Fibroblast of lung (primary cell): ENCODE results near the gene HDAC4.

Experiments
- EZH2 ChIP-seq: IDR thresholded peaks from 2 replicates; pipeline ENCODE4 v1.5.1; 2012; ENCODE audit warnings: low read length, control low read depth, mild to moderate bottlenecking; ENCODE audit errors: missing control alignments
- TF ChIP-seq, protein P1 (sequence below), 2 donors: IDR thresholded peaks in 1 of 2; conservative IDR thresholded peaks in 1 of 2; 1 replicate in 1 of 2; 2 replicates in 1 of 2; pipeline ENCODE4 v1.5.1; 2011 to 2012; ENCODE audit warnings: low read length in 2 of 2, control low read depth in 1 of 2, inconsistent platforms in 1 of 2, low read depth in 1 of 2, mild to moderate bottlenecking in 1 of 2

DNA sequence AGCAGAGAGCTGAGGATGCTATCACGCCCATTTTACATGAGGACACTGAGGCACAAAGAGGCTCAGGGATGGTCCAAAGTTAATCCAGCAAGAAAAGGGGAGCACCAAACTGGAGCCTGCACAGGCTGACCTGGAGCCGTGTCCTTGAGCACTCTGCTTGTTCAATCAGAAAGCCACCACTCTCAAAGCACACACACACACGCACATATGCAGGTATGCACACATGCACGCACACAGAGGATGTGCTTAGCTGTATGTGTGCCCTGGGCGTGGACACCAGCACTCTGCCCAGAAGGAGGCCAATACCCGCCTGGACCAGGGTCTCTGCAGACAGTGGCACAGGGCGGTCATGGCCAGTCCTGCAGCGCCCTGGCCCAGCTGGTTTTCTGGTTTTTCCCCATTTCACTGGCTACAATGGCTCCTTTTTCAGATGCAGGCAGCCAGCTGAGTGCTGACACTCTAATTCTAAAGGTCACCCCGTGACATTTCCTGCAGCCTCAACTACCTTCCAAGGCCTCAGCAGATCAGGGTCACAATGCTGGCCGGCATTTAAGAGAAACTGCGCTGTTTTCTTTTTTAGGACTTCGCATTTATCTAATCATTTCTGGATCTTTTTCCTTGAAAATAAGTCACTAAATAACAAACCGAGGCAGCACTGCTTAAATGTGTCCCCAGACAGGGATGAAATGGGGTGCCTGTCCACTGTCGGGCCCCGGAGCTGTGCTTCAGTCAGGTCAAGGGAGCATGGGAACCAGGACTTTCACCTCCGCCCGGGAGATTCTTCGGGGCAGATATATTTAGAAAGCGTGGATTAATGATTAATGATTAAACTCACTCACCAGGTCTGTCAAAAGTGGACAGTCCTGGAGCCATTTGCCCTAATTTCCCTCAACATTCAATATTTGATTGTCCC is 104.5 kb downstream of the HDAC4 start:
- TF ChIP-seq, protein P1, sequence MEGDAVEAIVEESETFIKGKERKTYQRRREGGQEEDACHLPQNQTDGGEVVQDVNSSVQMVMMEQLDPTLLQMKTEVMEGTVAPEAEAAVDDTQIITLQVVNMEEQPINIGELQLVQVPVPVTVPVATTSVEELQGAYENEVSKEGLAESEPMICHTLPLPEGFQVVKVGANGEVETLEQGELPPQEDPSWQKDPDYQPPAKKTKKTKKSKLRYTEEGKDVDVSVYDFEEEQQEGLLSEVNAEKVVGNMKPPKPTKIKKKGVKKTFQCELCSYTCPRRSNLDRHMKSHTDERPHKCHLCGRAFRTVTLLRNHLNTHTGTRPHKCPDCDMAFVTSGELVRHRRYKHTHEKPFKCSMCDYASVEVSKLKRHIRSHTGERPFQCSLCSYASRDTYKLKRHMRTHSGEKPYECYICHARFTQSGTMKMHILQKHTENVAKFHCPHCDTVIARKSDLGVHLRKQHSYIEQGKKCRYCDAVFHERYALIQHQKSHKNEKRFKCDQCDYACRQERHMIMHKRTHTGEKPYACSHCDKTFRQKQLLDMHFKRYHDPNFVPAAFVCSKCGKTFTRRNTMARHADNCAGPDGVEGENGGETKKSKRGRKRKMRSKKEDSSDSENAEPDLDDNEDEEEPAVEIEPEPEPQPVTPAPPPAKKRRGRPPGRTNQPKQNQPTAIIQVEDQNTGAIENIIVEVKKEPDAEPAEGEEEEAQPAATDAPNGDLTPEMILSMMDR (conservative IDR thresholded peaks at IDR 0.05 in 1 of 2, IDR thresholded peaks at IDR 0.05 in 1 of 2; ENCODE audit: low read depth in 1 of 2, low read length in 2 of 2) = no peak
- TF ChIP-seq EZH2 = no peak
